Fibroblast of mammary gland (primary cell): ENCODE results near the gene FSTL4.
"Not testable (repeated sequence)": the region's sequence is repeated elsewhere in the genome, so short reads cannot be mapped to it uniquely, and the experiment has no call there.

Experiments used
- DNase-seq: peaks from one replicate; pipeline ENCODE4 v3.0.0-alpha.2; 2010; ENCODE audit warnings: low read depth
- H3K4me3 ChIP-seq: 2 replicates; pipeline ENCODE4 v1.5.1; 2011; ENCODE audit warnings: low read depth, mild to moderate bottlenecking, low read length, moderate library complexity; ENCODE audit not compliant: control insufficient read depth
- TF ChIP-seq, protein P1 (sequence below): conservative IDR thresholded peaks from 2 replicates; pipeline ENCODE4 v1.5.1; 2011; ENCODE audit warnings: low read depth, low read length, inconsistent platforms; ENCODE audit not compliant: control insufficient read depth, insufficient read depth

The FSTL4 gene

GRCh38 chr5:133396814-133397213 lies 215.5 kb downstream of the FSTL4 start:
- TF ChIP-seq, protein P1, sequence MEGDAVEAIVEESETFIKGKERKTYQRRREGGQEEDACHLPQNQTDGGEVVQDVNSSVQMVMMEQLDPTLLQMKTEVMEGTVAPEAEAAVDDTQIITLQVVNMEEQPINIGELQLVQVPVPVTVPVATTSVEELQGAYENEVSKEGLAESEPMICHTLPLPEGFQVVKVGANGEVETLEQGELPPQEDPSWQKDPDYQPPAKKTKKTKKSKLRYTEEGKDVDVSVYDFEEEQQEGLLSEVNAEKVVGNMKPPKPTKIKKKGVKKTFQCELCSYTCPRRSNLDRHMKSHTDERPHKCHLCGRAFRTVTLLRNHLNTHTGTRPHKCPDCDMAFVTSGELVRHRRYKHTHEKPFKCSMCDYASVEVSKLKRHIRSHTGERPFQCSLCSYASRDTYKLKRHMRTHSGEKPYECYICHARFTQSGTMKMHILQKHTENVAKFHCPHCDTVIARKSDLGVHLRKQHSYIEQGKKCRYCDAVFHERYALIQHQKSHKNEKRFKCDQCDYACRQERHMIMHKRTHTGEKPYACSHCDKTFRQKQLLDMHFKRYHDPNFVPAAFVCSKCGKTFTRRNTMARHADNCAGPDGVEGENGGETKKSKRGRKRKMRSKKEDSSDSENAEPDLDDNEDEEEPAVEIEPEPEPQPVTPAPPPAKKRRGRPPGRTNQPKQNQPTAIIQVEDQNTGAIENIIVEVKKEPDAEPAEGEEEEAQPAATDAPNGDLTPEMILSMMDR = no peak
- H3K4me3 ChIP-seq = no peak overlapping the region
- no peak for DNase-seq

DNA sequence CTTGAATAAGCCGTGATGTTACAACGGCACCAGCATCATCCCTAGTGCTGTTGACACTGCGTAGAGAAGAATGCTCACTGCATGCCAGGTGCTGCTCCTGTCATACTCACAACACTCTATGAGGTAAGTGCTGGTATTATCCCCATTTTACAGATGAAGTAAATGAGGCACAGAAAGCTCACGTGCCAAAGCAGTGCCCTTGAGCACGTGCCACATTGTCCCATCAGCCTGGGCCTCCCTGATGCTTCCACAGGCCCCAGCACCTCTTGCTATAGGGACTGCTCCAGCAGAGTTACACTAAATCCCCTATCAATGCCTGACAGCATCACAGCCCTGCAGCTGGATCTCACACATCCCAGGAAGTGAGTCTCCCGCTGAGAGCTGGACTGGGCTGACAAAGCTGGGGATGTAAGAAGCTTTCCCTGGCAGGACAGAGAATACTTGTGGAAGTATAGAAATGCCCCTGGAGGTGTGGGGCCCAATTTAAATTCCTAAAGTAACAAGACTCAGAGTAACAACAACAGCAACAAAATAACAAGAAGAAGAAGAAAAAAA lies 216.1 kb downstream of the FSTL4 start:
- no peak for DNase-seq
- no peak overlapping the region for H3K4me3 ChIP-seq
- TF ChIP-seq, protein P1 = no peak

- not testable (repeated sequence) for H3K4me3 ChIP-seq, DNase-seq
These were observed 217.1 kb downstream of the FSTL4 start for GRCh38 chr5:133395207-133395606.

GRCh38 chr5:133394477-133394817 lies 217.9 kb downstream of the FSTL4 start:
- not testable (repeated sequence) for DNase-seq

DNA sequence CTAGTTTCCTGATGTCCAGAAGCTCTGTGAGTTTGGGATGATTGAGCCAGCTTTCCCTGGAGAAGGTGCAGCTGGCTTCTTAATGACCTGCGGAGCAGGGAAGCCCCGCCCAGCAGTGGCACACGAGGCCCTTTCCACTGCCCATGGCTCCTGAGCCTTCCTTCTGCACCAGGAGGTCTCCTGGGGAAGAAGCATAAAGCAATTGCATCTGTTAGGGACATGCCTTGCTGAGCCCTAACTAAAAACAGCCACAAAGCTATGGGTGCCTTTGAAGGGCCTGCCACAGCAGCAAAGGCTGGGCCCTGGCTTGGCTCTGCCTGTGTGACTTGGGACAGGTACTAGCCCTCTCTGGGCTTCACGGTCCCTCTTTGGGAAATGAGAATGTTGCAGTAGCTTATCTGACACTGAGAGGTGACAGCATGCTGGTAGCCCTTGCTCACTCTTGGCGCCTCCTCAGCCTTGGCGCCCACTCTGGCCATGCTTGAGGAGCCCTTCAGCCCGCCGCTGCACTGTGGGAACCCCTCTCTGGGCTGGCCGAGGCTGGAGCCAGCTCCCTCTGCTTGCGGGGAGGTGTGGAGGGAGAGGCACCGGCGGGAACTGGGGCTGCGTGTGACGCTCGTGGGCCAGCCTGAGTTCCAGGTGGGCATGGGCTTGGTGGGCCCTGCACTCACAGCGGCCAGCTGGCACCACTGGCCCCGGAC lies 218.4 kb downstream of the FSTL4 start:
- TF ChIP-seq, protein P1 = no peak
- DNase-seq = no peak
- no peak overlapping the region for H3K4me3 ChIP-seq

More at GRCh38 chr5:133394477-133394817, 217.9 kb downstream of the FSTL4 start:
- H3K4me3 ChIP-seq = not testable (repeated sequence)

DNA sequence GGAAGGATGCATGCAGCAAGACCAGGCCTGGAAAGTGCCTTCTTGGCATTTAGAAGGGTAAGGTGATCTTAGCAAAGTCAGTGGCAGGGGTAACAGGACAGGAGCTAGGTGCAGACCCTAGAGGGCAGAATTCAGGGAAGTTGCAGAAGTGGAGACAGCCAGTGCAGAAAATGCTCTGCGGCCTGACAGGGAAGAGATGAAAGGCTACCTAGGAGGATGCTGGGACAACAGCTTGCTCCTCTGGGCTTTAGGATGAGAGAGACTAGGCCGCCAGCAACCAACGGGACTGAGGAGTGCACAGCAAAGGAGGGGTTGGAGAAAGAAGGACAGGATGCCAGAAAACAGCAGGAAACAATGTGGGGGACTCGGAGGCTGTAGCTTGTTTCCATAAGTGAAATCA lies 219.9 kb downstream of the FSTL4 start:
- TF ChIP-seq, protein P1 = no peak
- no peak overlapping the region for H3K4me3 ChIP-seq
- DNase-seq = no peak

- no peak for DNase-seq
- TF ChIP-seq, protein P1 = no peak
- no peak overlapping the region for H3K4me3 ChIP-seq
These were observed 220.8 kb downstream of the FSTL4 start for GRCh38 chr5:133391354-133392136.
